T-helper 2 cell treated with Interferon-gamma antibody and Interleukin-4, amounts not matched to agents 5 μg/mL and 100 μg/mL, for 36 hours (primary cell): Measurements from ENCODE around the gene PSAP.

ENCODE experiments used
- DNase-seq: peaks from one replicate; pipeline ENCODE4 v3.0.0; 2021; ENCODE audit warnings: low spot score
- H3K27ac Mint-ChIP-seq: one replicate; pipeline ENCODE4 v1.8.0; 2021; ENCODE audit warnings: mild to moderate bottlenecking, mixed read lengths
- H3K27me3 Mint-ChIP-seq: one replicate; pipeline ENCODE4 v1.8.0; 2021; ENCODE audit warnings: low read depth, mixed read lengths
- H3K36me3 Mint-ChIP-seq: one replicate; pipeline ENCODE4 v1.8.0; 2021; ENCODE audit warnings: low read depth, mixed read lengths
- H3K4me1 Mint-ChIP-seq: one replicate; pipeline ENCODE4 v1.8.0; 2021; ENCODE audit warnings: low read depth, mixed read lengths
- H3K4me3 Mint-ChIP-seq: one replicate; pipeline ENCODE4 v1.8.0; 2022; ENCODE audit warnings: mild to moderate bottlenecking, moderate library complexity, mixed read lengths
- H3K9me3 Mint-ChIP-seq: one replicate; pipeline ENCODE4 v1.8.0; 2021; ENCODE audit warnings: mixed read lengths

PSAP gene

DNA sequence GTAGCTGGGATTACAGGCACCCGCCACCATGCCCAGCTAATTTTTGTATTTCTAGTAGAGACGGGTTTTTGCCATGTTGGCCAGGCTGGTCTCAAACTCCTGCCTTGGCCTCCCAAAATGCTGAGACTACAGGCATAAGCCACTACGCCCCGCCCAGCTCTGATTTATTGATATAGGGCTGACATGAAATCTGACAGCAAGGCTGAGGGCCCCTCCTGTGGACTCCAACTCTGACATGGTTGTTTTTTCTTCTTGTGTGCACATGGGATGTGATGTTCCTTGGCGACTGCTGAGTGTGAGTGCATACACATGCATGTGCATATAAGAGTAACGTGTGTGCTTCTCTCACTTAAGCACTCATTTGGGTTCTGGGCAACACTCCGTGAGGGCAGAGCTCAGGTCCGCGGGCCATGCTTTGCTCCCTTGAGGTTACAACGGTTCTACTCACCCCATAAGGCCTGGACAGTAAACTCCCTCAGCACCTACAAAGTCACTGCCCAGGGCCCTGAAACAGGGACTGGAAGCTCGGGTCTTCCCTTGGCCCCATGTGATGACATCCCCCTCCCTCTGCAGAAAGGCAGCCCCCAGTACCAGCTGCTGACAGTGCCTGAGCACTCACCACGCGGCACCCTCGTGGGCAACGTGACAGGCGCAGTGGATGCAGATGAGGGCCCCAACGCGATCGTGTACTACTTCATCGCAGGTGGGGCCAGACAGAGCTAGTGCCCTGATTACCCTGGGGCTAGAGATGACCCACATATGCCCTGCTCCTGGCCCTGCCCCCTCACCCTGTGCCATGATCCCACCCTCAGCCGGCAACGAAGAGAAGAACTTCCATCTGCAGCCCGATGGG is 44.1 kb downstream of the PSAP start:
- Mint-ChIP-seq H3K27me3 (no peaks in the 10 kb centered on the region), H3K4me1 (no peaks in the 10 kb centered on the region), H3K4me3 (no peak overlapping the region), H3K9me3 (no peaks in the 10 kb centered on the region), H3K27ac (no peak overlapping the region), H3K36me3 (no peaks in the 10 kb centered on the region)
- DNase-seq = no peak

DNA sequence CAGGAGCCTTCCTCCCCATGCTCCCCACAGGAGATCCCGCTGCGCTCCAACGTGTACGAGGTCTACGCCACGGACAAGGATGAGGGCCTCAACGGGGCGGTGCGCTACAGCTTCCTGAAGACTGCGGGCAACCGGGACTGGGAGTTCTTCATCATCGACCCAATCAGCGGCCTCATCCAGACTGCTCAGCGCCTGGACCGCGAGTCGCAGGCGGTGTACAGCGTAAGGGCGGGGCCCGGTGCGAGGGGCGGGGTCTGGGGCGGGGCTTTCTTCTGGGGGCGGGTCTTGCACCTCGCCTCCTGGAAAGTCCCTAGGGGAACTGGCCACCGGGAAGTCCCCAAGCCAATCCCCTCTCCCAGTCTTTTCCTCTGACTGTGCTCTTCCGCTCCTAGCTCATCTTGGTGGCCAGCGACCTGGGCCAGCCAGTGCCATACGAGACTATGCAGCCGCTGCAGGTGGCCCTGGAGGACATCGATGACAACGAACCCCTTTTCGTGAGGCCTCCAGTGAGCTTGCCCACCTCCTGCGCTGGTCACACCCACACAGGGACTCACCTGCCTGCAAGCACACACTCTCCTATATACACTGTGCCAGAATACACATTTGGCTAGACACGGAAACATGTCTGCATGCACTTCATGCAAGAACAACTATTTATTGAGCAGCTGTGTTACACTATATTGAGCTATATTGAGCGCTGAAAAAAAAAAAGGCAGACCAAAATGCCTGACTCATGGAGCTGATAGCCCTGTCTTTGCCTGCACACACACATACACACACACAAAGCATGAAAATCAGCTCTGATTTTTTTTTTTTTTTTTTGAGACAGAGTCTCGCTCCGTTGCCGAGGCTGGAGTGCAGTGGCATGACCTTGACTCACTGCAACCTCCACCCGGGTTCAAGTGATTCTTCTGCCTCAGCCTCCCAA is 45.0 kb downstream of the PSAP start:
- no peak for DNase-seq
- H3K4me1 Mint-ChIP-seq = no peaks in the 10 kb centered on the region
- no peaks in the 10 kb centered on the region for H3K36me3 Mint-ChIP-seq
- H3K9me3 Mint-ChIP-seq = no peaks in the 10 kb centered on the region
- no peak overlapping the region for H3K4me3 Mint-ChIP-seq
- no peaks in the 10 kb centered on the region for H3K27me3 Mint-ChIP-seq
- no peak overlapping the region for H3K27ac Mint-ChIP-seq

DNA sequence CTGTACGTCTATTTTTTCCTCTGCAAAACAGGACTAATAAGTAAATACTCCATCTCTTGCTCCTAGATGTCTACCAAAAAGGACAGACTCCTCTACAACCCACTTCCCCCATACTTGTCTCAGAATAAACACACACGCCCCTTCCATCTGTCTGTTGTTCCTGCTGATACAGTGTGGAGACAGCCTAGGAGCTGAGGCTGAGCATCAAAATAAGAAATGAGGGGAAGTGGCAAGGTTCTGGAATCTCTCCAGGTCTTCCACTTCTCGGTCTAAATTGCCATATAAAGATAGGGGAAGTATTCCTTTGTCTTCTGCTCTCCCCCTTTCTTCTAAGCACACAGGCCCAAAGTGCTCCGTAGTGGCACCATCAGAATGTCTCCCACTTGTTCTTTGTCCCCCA is 47.0 kb downstream of the PSAP start:
- Mint-ChIP-seq H3K4me3 (no peak overlapping the region), H3K36me3 (no peaks in the 10 kb centered on the region), H3K9me3 (no peaks in the 10 kb centered on the region), H3K4me1 (no peaks in the 10 kb centered on the region), H3K27me3 (no peaks in the 10 kb centered on the region), H3K27ac (no peak overlapping the region)
- DNase-seq = no peak

DNA sequence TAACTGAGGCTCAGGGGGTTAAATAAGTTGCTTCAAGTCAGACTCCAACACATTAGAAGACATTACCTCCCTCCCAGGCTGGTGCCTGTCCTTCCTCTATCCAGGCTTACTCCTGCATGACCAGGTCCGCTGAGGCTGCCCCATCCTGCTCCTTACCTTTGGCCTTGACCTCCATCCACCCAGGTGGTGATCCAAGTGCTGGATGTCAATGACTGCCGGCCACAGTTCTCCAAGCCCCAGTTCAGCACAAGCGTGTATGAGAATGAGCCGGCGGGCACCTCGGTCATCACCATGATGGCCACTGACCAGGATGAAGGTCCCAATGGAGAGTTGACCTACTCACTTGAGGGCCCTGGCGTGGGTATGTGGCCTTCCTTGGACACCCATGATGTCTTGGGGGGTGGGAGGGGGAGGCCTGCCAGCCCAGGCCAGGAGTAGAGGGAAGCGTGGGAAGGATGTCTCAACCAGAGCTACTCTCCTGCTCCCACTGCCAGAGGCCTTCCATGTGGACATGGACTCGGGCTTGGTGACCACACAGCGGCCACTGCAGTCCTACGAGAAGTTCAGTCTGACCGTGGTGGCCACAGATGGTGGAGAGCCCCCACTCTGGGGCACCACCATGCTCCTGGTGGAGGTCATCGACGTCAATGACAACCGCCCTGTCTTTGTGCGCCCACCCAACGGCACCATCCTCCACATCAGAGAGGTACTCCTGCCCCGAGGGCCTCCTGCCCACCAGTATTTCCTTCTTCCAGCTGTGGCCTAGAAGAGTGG is 48.1 kb downstream of the PSAP start:
- H3K27ac Mint-ChIP-seq = no peak overlapping the region

DNA sequence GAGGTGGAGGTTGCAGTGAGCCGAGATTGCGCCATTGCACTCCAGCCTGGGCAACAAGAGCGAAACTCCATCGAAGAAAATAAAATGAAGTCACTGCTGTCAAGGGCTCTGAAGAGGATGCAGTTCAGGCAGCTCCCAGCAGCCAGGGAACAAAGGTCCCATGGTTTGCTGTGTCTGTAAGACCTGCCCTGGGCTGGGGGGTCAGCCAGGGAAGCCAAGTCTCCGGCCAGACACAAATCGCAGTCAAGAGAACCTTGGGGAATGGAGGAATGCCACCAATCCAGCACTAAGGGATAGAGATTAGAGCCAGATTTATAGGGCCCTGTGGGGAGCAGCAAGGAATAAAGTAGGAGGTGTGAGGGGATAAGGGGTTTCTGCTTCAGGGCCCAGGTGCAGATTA is 48.8 kb downstream of the PSAP start:
- H3K27ac Mint-ChIP-seq = no peak overlapping the region
- H3K27me3 Mint-ChIP-seq = no peaks in the 10 kb centered on the region
- no peak overlapping the region for H3K4me3 Mint-ChIP-seq
- H3K36me3 Mint-ChIP-seq = no peaks in the 10 kb centered on the region
- no peak for DNase-seq
- peaks cover 6% of the 10 kb centered on the region for H3K4me1 Mint-ChIP-seq
- no peaks in the 10 kb centered on the region for H3K9me3 Mint-ChIP-seq

More for the DNA sequence above, 48.1 kb downstream of the PSAP start:
- Mint-ChIP-seq H3K4me3 (no peak overlapping the region), H3K4me1 (no peaks in the 10 kb centered on the region), H3K36me3 (no peaks in the 10 kb centered on the region), H3K9me3 (no peaks in the 10 kb centered on the region), H3K27me3 (no peaks in the 10 kb centered on the region)
- DNase-seq = no peak

DNA sequence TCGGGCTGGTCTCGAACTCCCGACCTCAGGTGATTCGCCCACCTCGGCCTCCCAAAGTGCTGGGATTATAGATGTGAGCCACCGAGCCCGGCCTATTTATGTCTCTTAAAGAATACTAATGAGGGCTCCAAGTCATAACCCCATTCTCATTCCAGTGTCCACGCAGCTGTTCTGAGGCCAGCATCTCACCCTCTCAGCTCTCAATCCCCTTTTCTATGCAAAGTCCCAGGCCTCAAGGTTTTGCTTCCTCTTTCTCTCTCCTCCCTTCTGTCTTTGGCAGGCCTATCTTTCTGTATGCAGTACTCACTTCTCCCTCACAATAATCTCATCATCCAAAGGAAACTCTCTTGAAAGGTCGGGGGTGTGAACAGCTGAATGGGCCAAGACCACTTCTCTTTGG is 49.7 kb downstream of the PSAP start:
- Mint-ChIP-seq H3K4me1 (peaks cover 8% of the 10 kb centered on the region), H3K27ac (no peak overlapping the region), H3K36me3 (no peaks in the 10 kb centered on the region), H3K27me3 (no peaks in the 10 kb centered on the region), H3K4me3 (no peak overlapping the region), H3K9me3 (no peaks in the 10 kb centered on the region)
- no peak for DNase-seq

DNA sequence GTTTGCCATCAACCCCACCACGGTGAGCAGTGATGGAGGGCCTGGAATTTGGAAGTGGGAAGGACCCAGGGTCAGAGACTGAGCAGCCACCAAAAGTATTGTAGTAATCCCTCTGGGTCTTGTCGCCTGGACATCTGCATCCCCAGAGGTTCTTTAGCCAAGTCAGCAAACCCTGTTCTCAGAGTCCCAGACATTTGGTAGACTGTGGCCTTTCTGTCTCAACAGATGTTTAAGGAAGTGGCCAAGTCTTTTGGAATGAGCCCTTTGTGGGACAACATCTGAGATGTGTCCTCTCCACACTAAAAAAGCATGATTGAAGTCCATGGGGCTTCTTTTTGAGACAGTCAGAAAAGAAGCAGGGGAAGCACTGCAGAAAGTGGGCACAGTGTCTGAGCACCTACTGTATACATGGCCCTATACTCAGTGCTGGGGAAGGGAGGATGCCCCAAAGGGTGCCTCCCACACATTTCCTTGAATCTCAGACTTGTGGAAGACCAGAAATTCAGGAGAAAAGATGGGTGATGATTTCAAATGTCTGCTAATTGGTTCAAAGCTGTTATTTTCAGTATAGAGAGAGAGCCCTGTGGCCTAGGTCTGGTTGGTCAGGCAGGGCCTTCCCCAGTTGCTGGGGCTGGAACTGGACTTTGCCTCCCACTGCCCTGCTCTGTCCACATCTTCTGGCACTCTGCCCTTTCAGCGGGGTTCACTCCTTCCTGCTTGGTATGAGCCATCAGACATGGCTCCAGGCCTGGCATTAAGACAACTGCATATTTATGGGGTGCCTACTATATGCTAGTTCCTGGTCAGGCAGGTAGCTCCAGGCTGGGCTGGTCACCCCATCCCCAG is 51.2 kb downstream of the PSAP start:
- H3K4me3 Mint-ChIP-seq = no peak overlapping the region
- peaks cover 8% of the 10 kb centered on the region for H3K4me1 Mint-ChIP-seq
- H3K36me3 Mint-ChIP-seq = no peaks in the 10 kb centered on the region
- no peaks in the 10 kb centered on the region for H3K9me3 Mint-ChIP-seq
- H3K27ac Mint-ChIP-seq = no peak overlapping the region
- H3K27me3 Mint-ChIP-seq = no peaks in the 10 kb centered on the region
- no peak for DNase-seq

DNA sequence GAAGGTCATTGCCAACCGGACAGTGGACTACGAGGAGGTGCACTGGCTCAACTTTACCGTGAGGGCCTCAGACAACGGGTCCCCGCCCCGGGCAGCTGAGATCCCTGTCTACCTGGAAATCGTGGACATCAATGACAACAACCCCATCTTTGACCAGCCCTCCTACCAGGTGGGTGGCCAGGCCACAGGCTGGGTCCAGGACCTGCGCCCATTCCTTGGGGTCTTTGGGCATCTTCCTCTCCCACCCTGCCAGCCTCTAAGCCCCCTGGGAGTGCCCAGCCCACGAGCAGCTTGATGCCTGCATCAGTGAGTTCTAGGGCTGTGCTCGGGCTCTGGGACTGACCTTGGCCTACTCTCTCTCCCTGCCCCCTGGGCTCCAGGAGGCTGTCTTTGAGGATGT is 51.9 kb downstream of the PSAP start:
- H3K4me1 Mint-ChIP-seq = peaks cover 8% of the 10 kb centered on the region
- no peak overlapping the region for H3K4me3 Mint-ChIP-seq
- H3K27ac Mint-ChIP-seq = no peak overlapping the region
- H3K27me3 Mint-ChIP-seq = no peaks in the 10 kb centered on the region
- no peak for DNase-seq
- H3K36me3 Mint-ChIP-seq = no peaks in the 10 kb centered on the region
- H3K9me3 Mint-ChIP-seq = no peaks in the 10 kb centered on the region

DNA sequence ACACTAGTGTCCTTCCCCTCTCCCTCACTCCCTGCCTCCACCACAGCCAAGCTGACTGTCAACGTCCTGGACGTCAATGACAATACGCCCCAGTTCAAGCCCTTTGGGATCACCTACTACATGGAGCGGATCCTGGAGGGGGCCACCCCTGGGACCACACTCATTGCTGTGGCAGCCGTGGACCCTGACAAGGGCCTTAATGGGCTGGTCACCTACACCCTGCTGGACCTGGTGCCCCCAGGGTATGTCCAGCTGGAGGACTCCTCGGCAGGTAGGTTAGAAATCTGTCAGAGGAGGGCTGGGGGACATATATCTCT is 52.8 kb downstream of the PSAP start:
- Mint-ChIP-seq H3K9me3 (no peaks in the 10 kb centered on the region), H3K4me1 (peaks cover 8% of the 10 kb centered on the region), H3K4me3 (no peak overlapping the region), H3K27me3 (no peaks in the 10 kb centered on the region), H3K27ac (no peak overlapping the region), H3K36me3 (no peaks in the 10 kb centered on the region)
- no peak for DNase-seq

DNA sequence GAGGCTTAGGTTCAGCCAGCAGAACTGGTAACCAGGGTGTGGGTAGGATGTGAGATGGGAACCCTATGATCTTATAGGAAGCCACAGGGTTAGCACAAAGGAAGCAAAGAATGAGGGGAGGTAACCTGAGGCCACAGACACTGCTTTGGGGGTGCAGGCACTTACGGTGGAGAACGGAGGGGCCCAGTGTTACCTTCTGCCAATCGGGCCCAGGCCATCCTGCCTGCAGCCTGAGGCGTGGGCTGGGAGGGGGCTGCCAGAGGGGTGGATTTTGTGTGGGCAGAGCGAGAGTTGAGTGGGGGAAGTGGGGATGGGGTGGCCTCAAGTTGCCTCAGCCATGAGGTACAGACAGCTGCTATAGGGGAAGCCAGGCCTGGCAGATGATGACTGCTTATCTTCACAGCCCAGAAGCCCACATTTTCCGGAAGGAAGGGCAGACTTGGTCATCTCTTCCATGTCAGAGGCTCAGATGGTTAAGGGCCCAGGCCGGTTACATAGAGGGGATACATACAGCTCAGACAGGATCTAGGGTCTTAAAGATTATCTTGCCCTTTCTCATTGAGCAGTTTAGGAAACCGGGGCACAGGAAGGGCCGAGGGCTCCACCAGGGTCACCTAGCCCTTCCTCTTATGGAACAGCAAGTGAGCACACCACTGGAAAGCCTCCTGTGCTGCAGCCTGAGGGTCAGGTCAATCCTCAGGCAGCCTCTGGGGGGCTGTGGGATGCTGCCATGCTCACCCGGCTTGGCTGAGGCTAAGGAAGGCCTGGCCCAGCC is 53.3 kb downstream of the PSAP start:
- DNase-seq = no peak
- no peak overlapping the region for H3K27ac Mint-ChIP-seq
- peaks cover 8% of the 10 kb centered on the region for H3K4me1 Mint-ChIP-seq
- no peaks in the 10 kb centered on the region for H3K9me3 Mint-ChIP-seq
- H3K36me3 Mint-ChIP-seq = no peaks in the 10 kb centered on the region
- no peak overlapping the region for H3K4me3 Mint-ChIP-seq
- no peaks in the 10 kb centered on the region for H3K27me3 Mint-ChIP-seq

DNA sequence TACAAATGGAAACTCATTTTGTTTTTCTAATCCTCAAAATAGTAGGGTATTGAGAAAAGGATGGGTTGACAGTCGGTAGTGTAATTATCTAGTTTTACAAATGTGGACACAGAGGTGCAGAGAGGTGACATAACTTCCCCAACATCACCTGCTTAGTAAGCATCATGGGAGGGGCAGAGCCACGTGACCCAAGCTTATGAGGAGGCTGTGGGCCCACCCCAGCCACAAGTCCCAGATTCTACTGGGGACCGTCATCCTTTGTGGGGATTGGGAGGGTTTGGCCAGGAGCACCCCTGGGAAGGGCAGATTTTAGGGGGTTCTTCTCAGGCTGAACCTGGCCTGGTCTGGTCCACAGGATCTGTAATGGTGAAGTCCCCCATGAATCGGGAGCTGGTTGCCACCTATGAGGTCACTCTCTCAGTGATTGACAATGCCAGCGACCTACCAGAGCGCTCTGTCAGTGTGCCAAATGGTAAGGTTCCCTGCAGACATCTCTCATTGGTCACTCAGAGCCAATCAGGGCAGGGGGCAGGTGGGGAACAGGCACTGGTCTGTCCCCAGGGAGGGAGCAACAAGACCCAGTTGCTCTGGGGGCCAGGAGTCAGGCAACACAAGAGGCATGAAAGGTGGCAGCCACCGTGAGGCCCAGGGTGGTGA is 54.2 kb downstream of the PSAP start:
- no peaks in the 10 kb centered on the region for H3K36me3 Mint-ChIP-seq
- H3K27me3 Mint-ChIP-seq = no peaks in the 10 kb centered on the region
- no peak for DNase-seq
- no peak overlapping the region for H3K27ac Mint-ChIP-seq
- H3K9me3 Mint-ChIP-seq = no peaks in the 10 kb centered on the region
- H3K4me3 Mint-ChIP-seq = no peak overlapping the region
- peaks cover 8% of the 10 kb centered on the region for H3K4me1 Mint-ChIP-seq

DNA sequence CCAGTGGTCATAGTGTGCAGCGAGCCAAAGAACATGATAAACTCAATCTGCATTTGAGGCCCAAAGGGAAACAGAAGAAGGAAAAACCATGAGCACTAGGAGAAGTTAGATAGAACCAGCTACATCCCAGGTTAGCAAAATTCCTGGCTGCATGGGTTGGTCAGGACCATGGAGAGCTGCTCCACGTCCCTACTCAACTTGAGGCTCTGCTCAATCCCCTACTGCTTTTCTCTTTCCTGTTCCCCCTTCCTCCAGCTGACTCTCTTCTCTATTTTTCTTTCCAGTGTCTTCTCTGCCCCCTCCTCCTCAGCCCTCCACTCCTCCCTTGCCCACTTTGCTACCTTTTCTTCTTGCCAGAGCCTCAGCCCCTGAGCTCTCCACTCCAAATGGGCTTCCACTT is 55.8 kb downstream of the PSAP start:
- H3K4me3 Mint-ChIP-seq = no peak overlapping the region

More for the DNA sequence above, 55.8 kb downstream of the PSAP start:
- H3K27ac Mint-ChIP-seq = no peak overlapping the region
- no peaks in the 10 kb centered on the region for H3K27me3 Mint-ChIP-seq
- H3K36me3 Mint-ChIP-seq = no peaks in the 10 kb centered on the region
- peaks cover 12% of the 10 kb centered on the region for H3K4me1 Mint-ChIP-seq
- no peaks in the 10 kb centered on the region for H3K9me3 Mint-ChIP-seq
- no peak for DNase-seq
